ENCODE results near the gene CCT3. TPM values are rescaled to one million over a fixed set of nuclear protein-coding genes. Genes with fewer than 3 reads are reported as not detected.

The CCT3 gene
- total and polyA plus RNA-seq, 10 of the 15 experiments (the other 5 are each of a cell fraction or from before 2014, with no cell fraction given): 319 to 585 (median 427) TPM

DNA sequence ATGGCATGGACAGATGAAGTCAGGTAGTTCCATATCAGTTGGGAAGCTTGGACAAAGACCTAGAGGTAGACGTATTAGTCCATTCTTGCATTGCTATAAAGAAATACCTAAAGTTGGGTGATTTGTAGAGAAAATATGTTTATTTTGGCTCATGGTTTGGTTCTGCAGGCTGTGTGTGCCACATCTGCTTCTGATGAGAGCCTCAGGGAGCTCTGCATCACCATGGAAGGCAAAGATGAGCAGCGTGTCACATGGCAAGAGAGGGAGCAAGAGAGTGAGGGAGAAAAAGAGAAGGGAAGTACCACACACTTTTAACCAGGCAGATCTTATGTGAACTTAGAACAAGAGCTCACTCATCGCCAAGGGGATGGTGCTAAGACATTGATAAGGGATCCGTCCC lies 9.2 kb upstream of the CCT3 start (continued):
- TF ChIP-seq SUZ12 (IDR thresholded peaks at IDR 0.05; ENCODE audit: unreplicated experiment): no peak

DNA sequence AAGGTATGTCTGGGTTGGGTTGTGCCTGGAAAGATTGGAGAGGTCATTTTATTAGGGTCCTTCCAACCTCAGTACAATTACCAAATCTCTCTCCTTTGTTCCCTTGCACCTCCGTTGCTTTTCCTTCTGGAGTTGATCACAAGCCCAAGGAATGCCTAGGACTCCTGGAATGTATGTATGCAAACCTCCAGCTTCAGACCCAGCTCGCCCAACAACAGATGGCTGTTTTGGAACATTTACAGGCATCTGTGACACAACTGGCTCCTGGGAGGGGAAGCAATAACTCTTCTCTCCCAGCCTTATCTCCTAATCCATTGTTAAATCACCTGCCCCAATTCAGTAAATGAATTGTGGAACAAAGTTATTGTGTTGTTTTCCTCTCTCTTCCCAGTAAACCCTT lies 8.5 kb upstream of the CCT3 start:
- WGBS (ENCODE audit: insufficient coverage, insufficient replicate concordance, low lambda C conversion rate, missing lambda C conversion rate): 5% methylated on average over 2 of the region's 2 CpGs
- FAIRE-seq: no peak
- TF ChIP-seq WRNIP1 (IDR thresholded peaks at IDR 0.05; ENCODE audit: borderline replicate concordance, low read depth, low read length) (no peak), NFXL1 (IDR thresholded peaks at IDR 0.05; ENCODE audit: borderline replicate concordance) (no peak), JUNB (IDR thresholded peaks at IDR 0.05) (no peak), GABPA (IDR thresholded peaks at IDR 0.05; ENCODE audit: low read depth) (no peak), SP1 (IDR thresholded peaks at IDR 0.05; ENCODE audit: low read depth, low read length) (no peak), POLR2A (IDR thresholded peaks at IDR 0.05; ENCODE audit: low read depth, low read length) (no peak), BACH1 (IDR thresholded peaks at IDR 0.05; ENCODE audit: borderline replicate concordance) (no peak), CBFB (IDR thresholded peaks at IDR 0.05; ENCODE audit: low read depth) (no peak)
- TF ChIP-seq, protein P1, sequence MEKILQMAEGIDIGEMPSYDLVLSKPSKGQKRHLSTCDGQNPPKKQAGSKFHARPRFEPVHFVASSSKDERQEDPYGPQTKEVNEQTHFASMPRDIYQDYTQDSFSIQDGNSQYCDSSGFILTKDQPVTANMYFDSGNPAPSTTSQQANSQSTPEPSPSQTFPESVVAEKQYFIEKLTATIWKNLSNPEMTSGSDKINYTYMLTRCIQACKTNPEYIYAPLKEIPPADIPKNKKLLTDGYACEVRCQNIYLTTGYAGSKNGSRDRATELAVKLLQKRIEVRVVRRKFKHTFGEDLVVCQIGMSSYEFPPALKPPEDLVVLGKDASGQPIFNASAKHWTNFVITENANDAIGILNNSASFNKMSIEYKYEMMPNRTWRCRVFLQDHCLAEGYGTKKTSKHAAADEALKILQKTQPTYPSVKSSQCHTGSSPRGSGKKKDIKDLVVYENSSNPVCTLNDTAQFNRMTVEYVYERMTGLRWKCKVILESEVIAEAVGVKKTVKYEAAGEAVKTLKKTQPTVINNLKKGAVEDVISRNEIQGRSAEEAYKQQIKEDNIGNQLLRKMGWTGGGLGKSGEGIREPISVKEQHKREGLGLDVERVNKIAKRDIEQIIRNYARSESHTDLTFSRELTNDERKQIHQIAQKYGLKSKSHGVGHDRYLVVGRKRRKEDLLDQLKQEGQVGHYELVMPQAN (conservative IDR thresholded peaks at IDR 0.05): no peak
- TF ChIP-seq, protein P2, sequence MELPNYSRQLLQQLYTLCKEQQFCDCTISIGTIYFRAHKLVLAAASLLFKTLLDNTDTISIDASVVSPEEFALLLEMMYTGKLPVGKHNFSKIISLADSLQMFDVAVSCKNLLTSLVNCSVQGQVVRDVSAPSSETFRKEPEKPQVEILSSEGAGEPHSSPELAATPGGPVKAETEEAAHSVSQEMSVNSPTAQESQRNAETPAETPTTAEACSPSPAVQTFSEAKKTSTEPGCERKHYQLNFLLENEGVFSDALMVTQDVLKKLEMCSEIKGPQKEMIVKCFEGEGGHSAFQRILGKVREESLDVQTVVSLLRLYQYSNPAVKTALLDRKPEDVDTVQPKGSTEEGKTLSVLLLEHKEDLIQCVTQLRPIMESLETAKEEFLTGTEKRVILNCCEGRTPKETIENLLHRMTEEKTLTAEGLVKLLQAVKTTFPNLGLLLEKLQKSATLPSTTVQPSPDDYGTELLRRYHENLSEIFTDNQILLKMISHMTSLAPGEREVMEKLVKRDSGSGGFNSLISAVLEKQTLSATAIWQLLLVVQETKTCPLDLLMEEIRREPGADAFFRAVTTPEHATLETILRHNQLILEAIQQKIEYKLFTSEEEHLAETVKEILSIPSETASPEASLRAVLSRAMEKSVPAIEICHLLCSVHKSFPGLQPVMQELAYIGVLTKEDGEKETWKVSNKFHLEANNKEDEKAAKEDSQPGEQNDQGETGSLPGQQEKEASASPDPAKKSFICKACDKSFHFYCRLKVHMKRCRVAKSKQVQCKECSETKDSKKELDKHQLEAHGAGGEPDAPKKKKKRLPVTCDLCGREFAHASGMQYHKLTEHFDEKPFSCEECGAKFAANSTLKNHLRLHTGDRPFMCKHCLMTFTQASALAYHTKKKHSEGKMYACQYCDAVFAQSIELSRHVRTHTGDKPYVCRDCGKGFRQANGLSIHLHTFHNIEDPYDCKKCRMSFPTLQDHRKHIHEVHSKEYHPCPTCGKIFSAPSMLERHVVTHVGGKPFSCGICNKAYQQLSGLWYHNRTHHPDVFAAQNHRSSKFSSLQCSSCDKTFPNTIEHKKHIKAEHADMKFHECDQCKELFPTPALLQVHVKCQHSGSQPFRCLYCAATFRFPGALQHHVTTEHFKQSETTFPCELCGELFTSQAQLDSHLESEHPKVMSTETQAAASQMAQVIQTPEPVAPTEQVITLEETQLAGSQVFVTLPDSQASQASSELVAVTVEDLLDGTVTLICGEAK (IDR thresholded peaks at IDR 0.05; ENCODE audit: borderline replicate concordance): no peak
- TF ChIP-seq, protein P3, sequence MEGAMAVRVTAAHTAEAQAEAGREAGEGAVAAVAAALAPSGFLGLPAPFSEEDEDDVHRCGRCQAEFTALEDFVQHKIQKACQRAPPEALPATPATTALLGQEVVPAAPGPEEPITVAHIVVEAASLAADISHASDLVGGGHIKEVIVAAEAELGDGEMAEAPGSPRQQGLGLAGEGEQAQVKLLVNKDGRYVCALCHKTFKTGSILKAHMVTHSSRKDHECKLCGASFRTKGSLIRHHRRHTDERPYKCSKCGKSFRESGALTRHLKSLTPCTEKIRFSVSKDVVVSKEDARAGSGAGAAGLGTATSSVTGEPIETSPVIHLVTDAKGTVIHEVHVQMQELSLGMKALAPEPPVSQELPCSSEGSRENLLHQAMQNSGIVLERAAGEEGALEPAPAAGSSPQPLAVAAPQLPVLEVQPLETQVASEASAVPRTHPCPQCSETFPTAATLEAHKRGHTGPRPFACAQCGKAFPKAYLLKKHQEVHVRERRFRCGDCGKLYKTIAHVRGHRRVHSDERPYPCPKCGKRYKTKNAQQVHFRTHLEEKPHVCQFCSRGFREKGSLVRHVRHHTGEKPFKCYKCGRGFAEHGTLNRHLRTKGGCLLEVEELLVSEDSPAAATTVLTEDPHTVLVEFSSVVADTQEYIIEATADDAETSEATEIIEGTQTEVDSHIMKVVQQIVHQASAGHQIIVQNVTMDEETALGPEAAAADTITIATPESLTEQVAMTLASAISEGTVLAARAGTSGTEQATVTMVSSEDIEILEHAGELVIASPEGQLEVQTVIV (IDR thresholded peaks at IDR 0.05; ENCODE audit: borderline replicate concordance, partially characterized antibody): no peak

More for the DNA sequence above, 8.5 kb upstream of the CCT3 start:
- ATAC-seq: no peak
- no peak overlapping the region for H3K4me3 ChIP-seq
- no peaks in the 10 kb centered on the region for H3K9me3 ChIP-seq (replicated peaks; ENCODE audit: control insufficient read depth, insufficient read depth, low read length)
- RAD21 ChIA-PET (ENCODE audit: unreplicated experiment): no interaction called here
- SMC1A ChIA-PET (ENCODE audit: uncharacterized antibody, unreplicated experiment): no interaction called here
- in situ Hi-C loops (cut with MboI): no loop called here
- H3K27me3 ChIP-seq (replicated peaks in 1 of 2; ENCODE audit: control insufficient read depth in 2 of 2, insufficient read depth in 2 of 2, low read length in 1 of 2): peaks cover 0 to 5% of the 10 kb centered on the region in 2 experiments; a peak in 1 of 4 replicates
- no peaks in the 10 kb centered on the region for H3K4me1 ChIP-seq (ENCODE audit: control insufficient read depth, insufficient read depth, low read length)
- intact Hi-C loops (cut with micrococcal nuclease; ENCODE audit: unreplicated experiment): no loop called here
- H3K9ac ChIP-seq (ENCODE audit: control insufficient read depth, insufficient read depth, low read length): no peak overlapping the region
- CTCF ChIA-PET: interaction anchor here (1.0 to 3.0 kb wide), 2 partner anchors 13 to 99 kb away, joined by 4 to 10 read pairs; no protein-coding TSS in a partner anchor
- H3K36me3 ChIP-seq (ENCODE audit: control insufficient read depth in 2 of 2, insufficient read depth in 2 of 2, low read length in 1 of 2): no peaks in the 10 kb centered on the region
- no peak overlapping the region for H2AFZ ChIP-seq (ENCODE audit: control insufficient read depth, low read depth, low read length)
- no peak overlapping the region for H3K27ac ChIP-seq (ENCODE audit: control insufficient read depth, insufficient read depth)
- H3K79me2 ChIP-seq (ENCODE audit: control insufficient read depth, insufficient read depth, low read length): no peaks in the 10 kb centered on the region
- no TSS peak for BruUV-seq (replicated peaks)
- no peak overlapping the region for H3K4me2 ChIP-seq (ENCODE audit: control insufficient read depth, insufficient read depth)
- POLR2A ChIA-PET: interaction anchor here (0.7 kb wide), 1 partner anchor 144 kb away, joined by 5 read pairs; no protein-coding TSS in a partner anchor
- H4K20me1 ChIP-seq (ENCODE audit: control insufficient read depth, insufficient read depth): no peaks in the 10 kb centered on the region
- no peak for DNase-seq (ENCODE audit: low read depth, low spot score)

Measured in GM12878 (cell line).